Measurements from ENCODE around the gene RASGRP4.
A peak's percentile ranks its signal among the peaks of the same experiment; 100 is the strongest.

RASGRP4 gene

DNA sequence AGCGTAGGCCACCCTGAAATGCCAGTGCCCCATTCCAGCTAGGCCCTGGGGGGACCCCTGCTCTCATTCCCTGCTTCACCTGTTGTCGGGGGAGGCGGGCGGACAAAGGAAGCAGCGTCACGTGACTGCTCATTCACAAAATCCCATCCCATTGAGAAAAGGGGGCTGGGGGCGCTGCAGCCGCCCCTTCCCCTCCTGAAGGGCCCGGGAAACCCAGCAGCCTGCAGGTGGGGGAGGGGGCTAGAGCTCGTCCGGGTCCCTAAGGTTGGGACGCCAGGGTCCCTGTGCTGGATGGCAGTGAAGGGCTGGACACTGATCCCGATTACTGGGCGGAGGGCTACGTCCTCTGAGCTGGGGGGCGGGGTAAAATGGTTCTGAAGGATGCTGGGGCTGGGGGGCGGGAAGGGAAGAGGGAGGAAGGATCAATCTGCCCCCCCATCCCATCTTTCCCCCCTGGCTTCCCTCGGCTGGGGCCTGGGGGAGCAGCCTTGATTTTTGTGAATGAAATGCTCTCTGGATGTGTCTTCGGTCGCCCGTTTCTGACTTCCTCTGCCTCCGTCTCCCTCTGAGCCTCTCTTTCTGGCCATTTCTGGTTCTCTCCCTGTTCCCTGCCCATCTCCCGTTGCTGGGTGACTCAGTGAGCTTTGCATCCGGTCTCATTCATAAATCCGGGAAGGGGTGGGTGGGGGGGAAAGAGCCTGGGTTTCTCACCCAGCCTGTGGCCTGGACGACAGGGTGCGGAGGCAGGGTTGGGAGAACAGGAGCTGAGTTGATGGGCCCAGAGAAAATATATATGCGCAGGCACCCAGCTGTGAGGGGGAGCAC lies 36.7 kb downstream of the RASGRP4 start:
- no peak for DNase-seq (ENCODE audit: low read depth)

GRCh38 chr19:38388349-38389100 lies 37.5 kb downstream of the RASGRP4 start, which contains the start of gene SPRED3:
TSS of gene SPRED3 (plus strand) at chr19:38388697. CDS start at chr19:38390303, 1,606 bp downstream.
- no peak for DNase-seq (ENCODE audit: low read depth)

DNA sequence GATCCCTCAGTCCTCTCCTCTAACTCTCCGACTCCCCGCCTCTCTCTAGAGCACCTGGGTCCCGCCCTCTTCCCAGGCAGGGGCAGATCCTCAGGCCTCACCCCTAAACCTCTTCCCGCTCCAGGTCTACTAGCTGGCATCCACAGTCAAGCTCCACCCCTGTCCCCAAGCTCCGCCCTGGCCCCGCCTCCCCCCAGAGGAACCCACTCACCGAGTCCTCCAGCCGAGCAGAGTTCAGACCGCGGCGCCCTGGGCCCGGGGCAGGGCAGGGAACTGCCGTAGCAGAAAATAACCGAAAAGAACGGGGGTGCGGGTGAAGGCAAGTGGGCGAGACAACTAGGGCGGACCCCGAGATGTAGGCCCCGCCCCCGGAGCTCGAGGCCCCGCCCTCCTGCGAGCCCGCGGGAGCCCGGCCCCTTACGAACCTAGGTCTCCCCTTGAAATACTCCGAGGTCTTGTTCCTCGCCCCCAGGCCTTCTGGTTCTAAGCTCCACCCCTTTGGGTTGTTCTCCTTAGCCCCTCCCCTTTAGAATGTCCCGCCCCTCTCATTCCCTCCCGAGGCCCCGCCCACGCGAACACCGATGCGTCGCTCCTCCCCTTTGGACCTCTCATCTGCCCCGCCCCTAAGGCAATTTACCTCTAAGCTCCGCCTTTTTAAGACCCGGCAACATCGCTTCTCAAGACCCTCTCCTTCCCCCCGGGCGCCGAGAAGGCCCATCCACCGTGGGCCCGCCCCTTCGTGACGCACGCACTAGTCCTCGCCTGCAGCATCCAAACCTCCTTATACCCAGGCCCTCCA lies 38.3 kb downstream of the RASGRP4 start, which contains the start of gene GGN:
GGN (minus strand) TSS at position 485 of the 799 bp plus-strand sequence. CDS start 773 bp downstream, outside the sequence.
- DNase-seq (ENCODE audit: low read depth), result peak; percentile 69

DNA sequence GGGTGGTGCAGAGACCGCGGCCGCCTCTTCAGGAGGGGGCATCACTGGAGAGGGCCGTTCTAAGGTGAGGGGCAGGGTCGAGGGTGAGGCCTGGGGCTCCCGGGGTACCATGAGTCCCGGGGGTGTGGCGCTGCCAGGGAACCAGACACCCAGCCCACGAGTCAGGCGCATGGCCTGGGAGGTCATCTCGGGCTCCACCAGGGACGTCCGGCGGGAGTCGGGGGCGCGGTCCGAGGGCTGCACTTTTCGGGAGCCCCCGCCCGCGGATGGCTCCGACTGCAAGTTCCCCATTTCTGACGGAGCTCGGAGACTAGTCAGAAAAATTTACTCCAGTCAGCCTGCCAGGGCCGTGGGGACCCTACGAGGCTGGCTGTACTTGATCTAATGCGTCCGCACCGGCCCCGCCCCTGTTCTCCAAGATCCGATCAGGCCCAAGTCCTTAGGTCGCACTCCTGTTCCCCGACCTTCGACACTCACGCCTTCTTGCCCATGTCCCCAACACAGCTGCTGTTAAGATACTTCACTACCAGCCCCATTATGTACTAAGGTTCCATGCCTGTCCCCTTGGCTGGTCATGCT lies 39.0 kb downstream of the RASGRP4 start:
- DNase-seq (ENCODE audit: low read depth), result no peak

DNA sequence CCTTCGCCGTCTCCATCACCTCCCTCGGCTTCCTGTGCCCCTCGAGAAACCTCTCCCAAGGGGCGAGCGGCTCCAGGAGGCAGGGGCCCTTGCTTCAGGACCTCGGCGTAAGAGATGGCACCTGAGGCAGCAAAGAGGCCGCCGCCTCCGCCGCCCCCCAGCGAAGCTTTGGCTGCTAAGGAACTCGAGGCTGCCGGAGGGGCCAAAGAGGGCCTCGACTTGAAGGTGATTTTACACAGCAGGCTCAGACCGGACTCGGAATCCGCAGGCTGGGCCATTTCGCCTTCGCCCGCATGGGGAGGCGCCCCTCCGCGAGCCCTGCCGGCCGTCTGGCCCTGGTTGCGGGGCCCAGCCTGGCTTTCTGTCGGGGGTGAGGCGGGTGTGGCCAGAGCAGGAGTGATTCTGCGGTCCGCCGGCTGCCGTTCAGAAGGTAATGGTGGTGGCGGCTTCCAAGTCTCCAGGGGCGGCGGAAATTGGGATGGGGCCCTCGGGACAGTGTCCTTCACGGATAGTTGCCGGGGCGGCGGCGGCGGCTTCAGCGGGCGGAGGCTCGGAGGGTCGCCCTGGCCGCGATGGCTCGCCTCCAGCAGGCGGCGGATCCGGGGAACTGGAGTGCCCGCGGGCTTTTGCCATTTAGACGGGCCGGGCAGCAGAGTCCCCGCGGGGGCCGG lies 39.6 kb downstream of the RASGRP4 start:
- DNase-seq (ENCODE audit: low read depth), result no peak

DNA sequence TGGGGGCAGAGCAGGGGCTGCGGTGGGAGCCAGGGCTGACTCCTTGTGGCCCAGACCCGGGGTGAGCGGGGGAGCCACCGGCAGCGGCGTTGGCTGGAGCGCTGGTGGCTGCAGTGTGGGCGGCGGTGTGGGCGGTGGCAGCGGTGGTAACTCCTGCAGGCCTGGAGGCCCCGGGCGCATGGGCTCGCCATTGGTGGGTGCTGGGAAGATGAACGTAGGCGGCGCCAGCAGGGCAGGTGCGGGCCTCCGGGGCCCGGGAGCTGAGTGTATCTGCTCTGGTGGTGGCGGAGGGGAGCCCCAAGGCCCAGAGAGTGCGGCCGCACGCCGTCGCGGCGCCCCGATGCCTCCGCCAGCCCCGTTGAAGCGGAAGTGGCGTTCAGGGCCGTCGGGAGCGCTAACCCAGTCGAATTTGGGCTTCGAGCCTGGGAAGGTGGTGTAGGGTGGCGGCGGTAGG lies 40.2 kb downstream of the RASGRP4 start:
- no peak for DNase-seq (ENCODE audit: low read depth)

DNA sequence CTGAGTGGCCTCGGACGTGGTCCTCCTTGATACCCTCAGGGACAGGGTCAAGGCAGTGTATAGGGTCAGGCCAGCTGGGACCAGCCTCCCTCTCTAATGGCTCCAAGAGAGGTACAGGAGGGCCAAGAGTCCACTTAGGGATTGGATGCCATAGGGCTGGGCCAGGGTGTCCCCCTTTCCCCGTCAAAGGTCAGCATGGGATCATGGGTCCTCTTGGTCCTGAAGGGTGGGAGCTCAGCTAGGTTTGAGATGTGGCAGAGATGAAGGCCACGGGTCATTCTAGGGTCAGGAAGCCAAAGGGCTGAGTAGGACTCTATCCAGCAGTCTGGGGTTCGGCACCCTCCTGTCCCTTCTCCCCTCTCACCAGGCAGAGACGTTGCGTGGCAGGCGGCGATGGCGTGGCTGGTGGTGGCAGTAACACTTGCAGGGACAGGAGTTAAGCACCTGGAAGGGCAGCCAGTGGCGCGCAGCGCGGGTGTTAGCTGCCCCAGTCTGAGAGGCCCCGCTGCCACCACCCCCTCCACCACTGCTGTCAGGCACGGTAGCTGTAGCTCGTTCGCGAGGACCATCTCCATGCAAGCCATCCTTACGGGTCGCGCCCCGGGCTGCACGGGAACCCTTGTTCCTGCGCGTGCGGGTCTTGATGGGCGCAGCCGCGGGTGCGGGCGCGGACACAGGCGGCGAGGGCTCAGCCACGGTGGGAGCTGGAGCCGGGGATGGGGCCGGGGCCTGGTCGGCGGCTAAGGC lies 40.8 kb downstream of the RASGRP4 start:
- DNase-seq (ENCODE audit: low read depth), result no peak

DNA sequence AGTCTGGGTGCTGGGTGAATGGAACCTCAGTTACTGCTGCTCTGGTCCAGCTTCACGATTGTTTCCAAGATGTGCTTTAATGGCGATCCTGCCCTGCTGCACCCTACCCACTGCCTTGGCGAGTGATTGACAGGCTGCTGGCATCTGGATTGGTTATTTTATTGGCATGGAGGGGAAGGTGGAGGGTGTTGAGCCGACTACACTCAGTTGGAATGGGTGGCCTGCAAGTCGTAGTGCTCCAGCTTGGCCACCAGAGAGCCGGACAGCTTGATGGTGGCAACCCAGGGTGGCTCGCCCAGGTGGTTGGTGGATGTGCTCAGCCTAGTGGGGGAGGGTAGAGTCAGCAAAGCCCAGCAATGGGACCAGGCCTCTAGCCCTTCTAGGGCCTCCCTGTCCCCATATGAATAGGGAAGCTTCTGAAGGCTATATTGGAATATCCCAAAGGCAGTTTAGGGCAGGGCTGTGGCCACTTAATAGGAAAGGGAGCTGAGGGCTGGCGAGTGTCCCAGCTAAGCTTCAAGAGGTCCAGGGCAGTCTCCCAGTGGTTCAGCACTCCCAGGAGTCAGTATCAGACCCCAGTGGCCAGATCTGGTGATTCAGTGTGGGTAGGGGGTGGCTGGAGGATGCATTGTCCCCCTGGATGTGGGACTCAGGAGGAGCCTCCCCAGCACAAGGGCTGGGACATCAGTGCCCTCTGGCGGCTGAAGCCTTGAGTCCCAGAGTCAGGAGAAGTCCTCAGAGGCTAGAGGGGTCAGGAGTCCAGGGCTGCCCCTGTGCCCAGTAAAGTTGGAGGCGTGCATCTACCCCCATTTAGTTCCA lies 41.6 kb downstream of the RASGRP4 start:
- DNase-seq (ENCODE audit: low read depth), result no peak

- DNase-seq (ENCODE audit: low read depth), result no peak
Measured at GRCh38 chr19:38383743-38384142, 42.3 kb downstream of the RASGRP4 start.

DNA sequence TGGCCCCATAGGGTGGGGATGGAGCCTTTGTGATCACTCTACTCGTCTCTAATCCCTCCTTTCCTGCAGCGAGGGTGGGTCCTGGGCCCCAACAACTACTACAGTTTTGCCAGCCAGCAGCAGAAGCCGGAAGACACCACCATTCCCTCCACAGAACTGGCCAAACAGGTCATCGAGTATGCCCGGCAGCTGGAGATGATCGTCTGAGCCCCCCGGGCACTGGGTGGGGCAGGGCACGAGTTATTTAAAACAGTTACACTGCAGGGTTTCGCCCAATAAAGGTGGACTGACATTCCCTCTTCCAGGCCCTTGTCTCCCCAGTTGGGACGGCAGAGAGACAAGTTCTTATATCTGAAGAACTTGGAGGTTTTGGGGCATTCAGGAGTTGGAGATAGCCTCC lies 42.8 kb downstream of the RASGRP4 start:
- no peak for DNase-seq (ENCODE audit: low read depth)

- no peak for DNase-seq (ENCODE audit: low read depth)
Measured at GRCh38 chr19:38381138-38381537, 44.9 kb downstream of the RASGRP4 start.

- no peak for DNase-seq (ENCODE audit: low read depth)
Measured at GRCh38 chr19:38378866-38379265, 47.2 kb downstream of the RASGRP4 start.

- no peak for DNase-seq (ENCODE audit: low read depth)
Measured at GRCh38 chr19:38377052-38377451, 49.0 kb downstream of the RASGRP4 start.

DNA sequence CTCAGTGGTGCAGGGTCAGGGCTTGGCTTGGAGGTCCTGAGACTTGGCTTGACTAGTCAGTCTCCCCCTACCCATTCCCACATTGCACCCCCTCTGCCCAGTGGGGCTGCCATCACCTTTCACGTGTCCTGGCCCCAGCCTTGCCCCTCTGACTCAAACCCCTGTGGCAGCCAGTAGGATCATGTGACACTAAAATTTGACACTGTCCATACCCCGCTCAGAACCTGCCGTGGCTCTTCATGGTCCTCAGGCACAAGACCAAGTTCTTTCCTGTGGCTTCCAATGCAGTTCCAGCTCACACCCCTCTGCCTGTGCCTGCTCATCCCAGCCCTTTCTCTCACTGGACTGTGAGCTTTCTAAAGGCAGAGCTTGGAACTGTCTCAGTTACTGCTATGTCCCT lies 49.4 kb downstream of the RASGRP4 start:
- no peak for DNase-seq (ENCODE audit: low read depth)

- DNase-seq (ENCODE audit: low read depth), result no peak
Measured at GRCh38 chr19:38375748-38376147, 50.3 kb downstream of the RASGRP4 start.

DNA sequence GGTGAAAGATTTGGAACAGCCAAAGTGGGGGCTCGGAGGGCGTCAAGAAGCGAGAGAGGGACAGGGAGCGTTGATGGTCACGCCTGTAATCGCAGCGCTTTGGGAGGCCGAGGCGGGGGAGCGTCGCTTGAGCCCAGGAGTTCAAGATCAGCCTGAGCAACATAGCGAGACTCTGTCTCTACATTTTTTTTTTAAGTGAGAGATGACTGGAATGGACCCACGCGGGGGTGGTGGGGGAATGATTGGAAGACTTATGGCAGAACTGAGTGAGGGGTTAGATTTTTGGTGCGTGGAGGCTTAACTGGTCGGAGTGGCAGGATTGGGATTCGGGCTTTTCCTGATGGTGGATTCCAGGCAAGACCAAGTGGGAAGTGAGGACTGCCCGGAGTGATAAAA lies 50.9 kb downstream of the RASGRP4 start:
- DNase-seq (ENCODE audit: low read depth), result no peak

GRCh38 chr19:38374332-38375097 lies 51.5 kb downstream of the RASGRP4 start, which contains the start of gene PSMD8:
TSS of gene PSMD8 (plus strand) at chr19:38374571. CDS start at chr19:38374602, 31 bp downstream.
- DNase-seq (ENCODE audit: low read depth), result peak; percentile 96

DNA sequence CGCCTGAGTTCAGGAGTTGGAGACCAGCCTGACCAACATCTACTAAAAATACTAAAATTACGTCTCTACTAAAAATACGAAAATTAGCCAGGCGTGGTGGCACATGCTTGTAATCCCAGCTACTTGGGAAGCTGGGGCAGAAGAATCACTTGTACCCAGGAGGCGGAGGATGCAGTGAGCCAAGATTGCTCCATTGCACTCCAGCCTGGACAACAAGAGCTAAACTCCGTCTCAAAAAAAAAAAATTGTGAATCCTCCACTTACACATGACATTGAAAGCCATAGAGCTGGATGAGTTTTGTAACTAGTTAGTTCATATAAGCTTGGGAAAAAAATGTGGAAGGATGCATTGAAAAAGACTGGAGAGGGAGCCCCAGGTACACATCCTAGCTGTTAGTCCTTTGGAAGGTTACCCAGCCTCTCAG lies 52.1 kb downstream of the RASGRP4 start:
- DNase-seq (ENCODE audit: low read depth), result no peak

DNA sequence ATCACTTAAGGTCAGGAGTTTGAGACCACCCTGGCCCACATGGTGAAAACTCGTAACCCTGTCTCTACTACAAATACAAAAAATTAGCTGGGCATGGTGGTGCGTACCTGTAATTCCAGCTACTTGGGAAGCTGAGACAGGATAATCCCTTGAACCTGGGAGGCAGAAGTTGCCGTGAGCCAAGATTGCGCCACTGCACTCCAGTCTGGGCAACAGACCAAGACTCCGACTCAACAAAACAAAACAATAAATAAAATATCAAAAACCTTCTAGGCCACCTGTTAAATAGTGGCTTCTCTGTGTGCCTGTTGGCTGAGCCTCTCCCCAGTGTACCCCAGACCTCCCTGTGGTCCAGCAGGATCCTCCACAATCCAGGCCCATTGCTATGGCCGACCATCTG lies 54.9 kb downstream of the RASGRP4 start:
- DNase-seq (ENCODE audit: low read depth), result no peak

Measured in activated T-cell treated with anti-CD3 and anti-CD28 coated beads for 1 hour (primary cell).